ENCODE data around the gene STK4. TPM values are rescaled to one million over a fixed set of nuclear protein-coding genes. Genes with fewer than 3 reads are reported as not detected.

Gene STK4
- total RNA-seq, 2 donors from 2014 or later, result 149 to 205 TPM

- DNase-seq (ENCODE audit: low spot score in 2 of 2) (no peak), ATAC-seq (no peak)
- Mint-ChIP-seq H3K27ac (peak overlapping the region; percentile 16 to 27), H3K36me3 (peaks cover 6 to 42% of the 10 kb centered on the region in 2 donors), H3K9me3 (no peaks in the 10 kb centered on the region)
Measured at GRCh38 chr20:45070932-45071632, 104.8 kb downstream of the STK4 start.

- no peak for DNase-seq (ENCODE audit: low spot score in 2 of 2)
Measured at GRCh38 chr20:45072066-45072465, 105.8 kb downstream of the STK4 start.

DNA sequence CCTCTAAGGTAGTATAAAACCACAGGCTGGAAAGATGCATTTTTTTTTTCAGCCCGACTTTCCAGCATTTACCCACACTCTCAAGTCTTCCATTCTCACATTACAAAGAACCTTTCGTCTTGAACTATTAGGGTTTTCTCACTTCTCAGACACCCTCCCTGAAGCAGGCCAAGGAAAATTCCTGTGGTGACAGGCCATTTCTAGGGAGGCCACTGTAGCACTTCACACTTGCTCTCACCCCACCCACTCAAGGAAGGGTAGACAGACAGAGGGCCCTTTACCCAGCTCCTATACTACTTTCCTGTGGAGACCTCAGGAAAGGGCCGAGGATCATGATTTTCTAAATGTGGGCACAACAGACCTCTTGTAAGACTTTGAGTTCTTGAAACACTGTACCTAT lies 106.9 kb downstream of the STK4 start:
- Mint-ChIP-seq H3K27ac (peak overlapping the region; percentile 3 to 20), H3K36me3 (peaks cover 21 to 45% of the 10 kb centered on the region in 2 donors), H3K9me3 (no peaks in the 10 kb centered on the region)
- DNase-seq (ENCODE audit: low spot score in 2 of 2) (no peak), ATAC-seq (no peak)

More at GRCh38 chr20:45072066-45072465, 105.8 kb downstream of the STK4 start:
- peaks cover 14 to 43% of the 10 kb centered on the region in 2 donors for H3K36me3 Mint-ChIP-seq
- H3K27ac Mint-ChIP-seq, result no peak overlapping the region
- no peaks in the 10 kb centered on the region for H3K9me3 Mint-ChIP-seq
- no peak for ATAC-seq

DNA sequence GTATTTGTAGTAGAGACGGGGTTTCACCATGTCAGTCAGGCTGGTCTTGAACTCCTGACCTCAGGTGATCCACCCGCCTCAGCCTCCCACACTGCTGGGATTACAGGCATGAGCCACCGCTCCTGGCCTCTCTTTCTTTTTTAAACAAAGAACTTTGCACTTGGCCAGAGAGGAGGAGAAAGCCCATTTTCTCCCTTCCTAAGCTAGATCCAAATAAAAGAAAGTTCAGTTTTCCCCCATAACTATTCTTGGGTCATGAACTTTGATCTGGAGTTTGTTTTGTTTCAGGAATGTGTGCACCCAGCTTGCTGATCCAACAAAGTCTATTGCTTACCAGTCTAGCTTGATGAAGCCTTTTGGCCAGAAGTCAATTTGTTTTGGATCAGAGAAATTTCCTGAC lies 111.2 kb downstream of the STK4 start:
- Mint-ChIP-seq H3K9me3 (peaks cover 9 to 12% of the 10 kb centered on the region in 2 donors), H3K27ac (peak overlapping the region in 1 of 2 donors; percentile 77), H3K36me3 (peaks cover 46 to 60% of the 10 kb centered on the region in 2 donors)
- no peak for ATAC-seq
- DNase-seq (ENCODE audit: low spot score in 2 of 2), result no peak

- peak in 1 of 2 donors; percentile 37 for ATAC-seq
- peaks cover 9 to 12% of the 10 kb centered on the region in 2 donors for H3K9me3 Mint-ChIP-seq
- no peak for DNase-seq (ENCODE audit: low spot score in 2 of 2)
- peak overlapping the region; percentile 1 for H3K27ac Mint-ChIP-seq
- H3K36me3 Mint-ChIP-seq, result peaks cover 41 to 62% of the 10 kb centered on the region in 2 donors
Measured at GRCh38 chr20:45080867-45081624, 114.7 kb downstream of the STK4 start.

DNA sequence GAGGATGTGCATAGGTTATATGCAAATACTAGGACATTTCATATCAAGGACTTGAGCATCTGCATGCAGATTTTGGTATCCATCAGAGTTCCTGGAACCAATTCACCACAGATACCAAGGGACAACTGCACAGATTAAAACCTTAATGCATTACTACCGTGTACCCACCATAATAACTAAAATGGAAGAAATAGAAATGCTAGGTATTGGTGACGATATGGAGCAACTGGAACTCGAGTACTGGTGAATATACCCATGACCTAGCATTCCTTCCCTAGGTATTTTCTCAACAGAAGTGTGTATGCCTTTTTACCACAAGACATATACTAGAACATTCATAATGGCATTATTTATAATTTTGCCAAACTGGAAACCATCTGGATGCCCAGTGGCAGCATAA lies 116.2 kb downstream of the STK4 start:
- DNase-seq (ENCODE audit: low spot score in 2 of 2), result no peak
- peak overlapping the region in 1 of 2 donors; percentile 85 for H3K27ac Mint-ChIP-seq
- H3K9me3 Mint-ChIP-seq, result peaks cover 9 to 12% of the 10 kb centered on the region in 2 donors
- peaks cover 29 to 57% of the 10 kb centered on the region in 2 donors for H3K36me3 Mint-ChIP-seq
- no peak for ATAC-seq

GRCh38 chr20:45083127-45083526 lies 116.8 kb downstream of the STK4 start:
- DNase-seq (ENCODE audit: low spot score in 2 of 2), result no peak
- H3K27ac Mint-ChIP-seq, result no peak overlapping the region
- no peak for ATAC-seq
- peaks cover 25 to 52% of the 10 kb centered on the region in 2 donors for H3K36me3 Mint-ChIP-seq
- H3K9me3 Mint-ChIP-seq, result peaks cover 9 to 12% of the 10 kb centered on the region in 2 donors

GRCh38 chr20:45085289-45085688 lies 119.0 kb downstream of the STK4 start:
- Mint-ChIP-seq H3K27ac (peak overlapping the region; percentile 14 to 31), H3K36me3 (peaks cover 16 to 34% of the 10 kb centered on the region in 2 donors), H3K9me3 (peaks cover 5 to 7% of the 10 kb centered on the region in 2 donors)
- ATAC-seq (no peak), DNase-seq (ENCODE audit: low spot score in 2 of 2) (no peak)

GRCh38 chr20:45085867-45086266 lies 119.6 kb downstream of the STK4 start:
- H3K9me3 Mint-ChIP-seq, result peaks cover 5% of the 10 kb centered on the region in 2 donors
- ATAC-seq (no peak), DNase-seq (ENCODE audit: low spot score in 2 of 2) (no peak)
- H3K27ac Mint-ChIP-seq, result peak overlapping the region; percentile 14 to 44
- peaks cover 11 to 28% of the 10 kb centered on the region in 2 donors for H3K36me3 Mint-ChIP-seq

- Mint-ChIP-seq H3K36me3 (peaks cover 0 to 17% of the 10 kb centered on the region in 2 donors), H3K9me3 (no peaks in the 10 kb centered on the region), H3K27ac (peak overlapping the region; percentile 27 to 54)
- no peak for DNase-seq (ENCODE audit: low spot score in 2 of 2)
- ATAC-seq, result no peak
Measured at GRCh38 chr20:45087097-45087790, 120.9 kb downstream of the STK4 start.

- no peak for DNase-seq (ENCODE audit: low spot score in 2 of 2)
- Mint-ChIP-seq H3K36me3 (peaks cover 0 to 14% of the 10 kb centered on the region in 2 donors), H3K27ac (peak overlapping the region in 1 of 2 donors; percentile 27), H3K9me3 (no peaks in the 10 kb centered on the region)
- ATAC-seq, result no peak
Measured at GRCh38 chr20:45087814-45088213, 121.5 kb downstream of the STK4 start.

- Mint-ChIP-seq H3K9me3 (no peaks in the 10 kb centered on the region), H3K27ac (peak overlapping the region in 1 of 2 donors; percentile 27), H3K36me3 (peaks cover 0 to 10% of the 10 kb centered on the region in 2 donors)
- ATAC-seq (no peak), DNase-seq (ENCODE audit: low spot score in 2 of 2) (no peak)
Measured at GRCh38 chr20:45088247-45088646, 121.9 kb downstream of the STK4 start.

- H3K27ac Mint-ChIP-seq, result peak overlapping the region in 1 of 2 donors; percentile 75
- no peak for ATAC-seq
- H3K36me3 Mint-ChIP-seq, result peaks cover 0 to 9% of the 10 kb centered on the region in 2 donors
- H3K9me3 Mint-ChIP-seq, result no peaks in the 10 kb centered on the region
- DNase-seq (ENCODE audit: low spot score in 2 of 2), result no peak
Measured at GRCh38 chr20:45090481-45090880, 124.2 kb downstream of the STK4 start.

DNA sequence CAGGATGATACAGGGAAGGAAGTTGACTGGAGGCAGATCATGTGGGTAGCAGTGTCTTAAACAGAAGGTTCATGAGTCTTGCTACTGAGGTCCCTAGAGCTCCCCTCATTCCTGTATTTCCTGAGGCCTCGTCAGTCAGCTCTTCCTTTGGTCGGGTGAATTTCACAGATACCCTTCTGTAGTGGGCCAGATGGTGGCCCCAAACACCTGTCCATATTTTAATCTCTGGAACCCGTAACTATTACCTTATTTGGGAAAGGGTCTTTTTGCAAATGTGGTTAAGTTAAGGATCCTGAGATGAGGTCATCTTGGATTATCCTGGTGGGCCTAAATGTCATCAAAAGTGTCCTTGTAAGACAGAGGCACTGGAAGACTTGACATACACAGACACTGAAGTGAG lies 125.1 kb downstream of the STK4 start:
- Mint-ChIP-seq H3K9me3 (no peaks in the 10 kb centered on the region), H3K36me3 (peaks cover 0 to 5% of the 10 kb centered on the region in 2 donors), H3K27ac (peak overlapping the region in 1 of 2 donors; percentile 75)
- DNase-seq (ENCODE audit: low spot score in 2 of 2) (no peak), ATAC-seq (no peak)

DNA sequence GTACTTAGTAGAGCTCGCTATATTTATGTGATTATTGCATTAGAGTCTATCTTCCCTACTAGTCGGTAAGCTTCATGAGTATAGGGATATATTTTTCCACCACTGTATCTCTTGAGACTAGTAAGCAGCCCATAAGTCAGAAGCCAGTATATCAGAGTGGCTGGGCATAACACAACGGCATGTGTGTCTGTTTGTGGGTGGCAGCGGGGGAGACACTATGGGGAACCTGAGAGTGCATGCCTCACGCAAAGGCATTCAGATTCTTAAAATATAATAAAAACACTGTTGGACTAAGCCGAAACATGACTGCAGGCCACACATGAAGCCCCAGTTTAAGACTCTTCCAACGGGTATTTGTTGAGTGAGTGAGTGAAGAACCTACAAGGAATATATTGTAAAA lies 126.6 kb downstream of the STK4 start:
- H3K27ac Mint-ChIP-seq, result peak overlapping the region in 1 of 2 donors; percentile 50
- no peak for DNase-seq (ENCODE audit: low spot score in 2 of 2)
- no peak for ATAC-seq
- no peaks in the 10 kb centered on the region for H3K9me3 Mint-ChIP-seq
- H3K36me3 Mint-ChIP-seq, result peaks cover 0 to 4% of the 10 kb centered on the region in 2 donors

- Mint-ChIP-seq H3K9me3 (no peaks in the 10 kb centered on the region), H3K36me3 (peaks cover 0 to 4% of the 10 kb centered on the region in 2 donors), H3K27ac (peak overlapping the region in 1 of 2 donors; percentile 46)
- DNase-seq (ENCODE audit: low spot score in 2 of 2) (no peak), ATAC-seq (no peak)
Measured at GRCh38 chr20:45094201-45094600, 127.9 kb downstream of the STK4 start.
